ENCODE measurements around the gene PHF13. TPM values are rescaled to one million over a fixed set of nuclear protein-coding genes. Genes with fewer than 3 reads are reported as not detected.

PHF13 gene
- total RNA-seq, 4 donors from 2014 or later, result 12.6 to 21.7 (median 17.0) TPM

- H3K4me1 ChIP-seq, result peaks cover 33% of the 10 kb centered on the region
- no peak for TF ChIP-seq EP300 (IDR thresholded peaks at IDR 0.05)
- WGBS, result 4% methylated on average over 24 of the region's 82 CpGs
- no peak for DNase-seq (ENCODE audit: low spot score in 2 of 2)
- H3K9me3 ChIP-seq, result no peaks in the 10 kb centered on the region
- H3K36me3 ChIP-seq, result peaks cover 20% of the 10 kb centered on the region
- H3K4me3 ChIP-seq, result peak overlapping the region; percentile 90
- peak overlapping the region; percentile 99 for H3K27ac ChIP-seq
- H3K27me3 ChIP-seq, result no peaks in the 10 kb centered on the region
Observed at GRCh38 chr1:6614929-6615785, 1.6 kb downstream of the PHF13 start.

DNA sequence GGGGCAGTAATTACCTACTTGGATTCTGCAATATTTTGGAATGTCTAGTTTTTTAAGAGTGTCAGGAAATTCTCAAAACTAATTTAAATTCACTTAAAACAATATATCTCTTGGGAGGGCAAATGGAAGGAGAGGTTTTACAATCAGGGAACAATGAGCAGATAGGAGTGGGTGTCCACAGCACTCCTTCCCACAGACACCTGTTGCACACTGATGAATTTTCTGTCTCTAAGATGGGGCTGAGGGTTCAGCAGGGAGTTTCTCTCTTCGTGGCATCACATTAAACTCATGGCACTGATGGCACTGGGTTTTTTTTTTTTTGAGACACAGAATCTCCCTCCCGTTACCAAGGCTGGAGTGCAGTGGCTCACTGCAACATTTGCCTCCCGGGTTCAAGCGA is 5.5 kb downstream of the PHF13 start:
- Histone ChIP-seq H3K4me3 (no peak overlapping the region), H3K36me3 (peaks cover 43% of the 10 kb centered on the region), H3K27ac (no peak overlapping the region), H3K9me3 (no peaks in the 10 kb centered on the region), H3K27me3 (no peaks in the 10 kb centered on the region), H3K4me1 (peaks cover 13% of the 10 kb centered on the region)
- DNase-seq (ENCODE audit: low spot score in 2 of 2), result no peak
- 94% methylated on average over 4 of the region's 4 CpGs for WGBS
- TF ChIP-seq, protein P1, sequence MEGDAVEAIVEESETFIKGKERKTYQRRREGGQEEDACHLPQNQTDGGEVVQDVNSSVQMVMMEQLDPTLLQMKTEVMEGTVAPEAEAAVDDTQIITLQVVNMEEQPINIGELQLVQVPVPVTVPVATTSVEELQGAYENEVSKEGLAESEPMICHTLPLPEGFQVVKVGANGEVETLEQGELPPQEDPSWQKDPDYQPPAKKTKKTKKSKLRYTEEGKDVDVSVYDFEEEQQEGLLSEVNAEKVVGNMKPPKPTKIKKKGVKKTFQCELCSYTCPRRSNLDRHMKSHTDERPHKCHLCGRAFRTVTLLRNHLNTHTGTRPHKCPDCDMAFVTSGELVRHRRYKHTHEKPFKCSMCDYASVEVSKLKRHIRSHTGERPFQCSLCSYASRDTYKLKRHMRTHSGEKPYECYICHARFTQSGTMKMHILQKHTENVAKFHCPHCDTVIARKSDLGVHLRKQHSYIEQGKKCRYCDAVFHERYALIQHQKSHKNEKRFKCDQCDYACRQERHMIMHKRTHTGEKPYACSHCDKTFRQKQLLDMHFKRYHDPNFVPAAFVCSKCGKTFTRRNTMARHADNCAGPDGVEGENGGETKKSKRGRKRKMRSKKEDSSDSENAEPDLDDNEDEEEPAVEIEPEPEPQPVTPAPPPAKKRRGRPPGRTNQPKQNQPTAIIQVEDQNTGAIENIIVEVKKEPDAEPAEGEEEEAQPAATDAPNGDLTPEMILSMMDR (IDR thresholded peaks at IDR 0.05), result no peak
- TF ChIP-seq EP300 (IDR thresholded peaks at IDR 0.05) (no peak), POLR2A (IDR thresholded peaks at IDR 0.05) (no peak), POLR2AphosphoS5 (IDR thresholded peaks at IDR 0.05) (no peak)

GRCh38 chr1:6621429-6622391 is 8.2 kb downstream of the PHF13 start:
- TF ChIP-seq, protein P1 (IDR thresholded peaks at IDR 0.05), result no peak
- TF ChIP-seq POLR2AphosphoS5 (IDR thresholded peaks at IDR 0.05), result no peak
- no peak for TF ChIP-seq POLR2A (IDR thresholded peaks at IDR 0.05)
- TF ChIP-seq EP300 (IDR thresholded peaks at IDR 0.05), result no peak
- peaks cover 43% of the 10 kb centered on the region for H3K36me3 ChIP-seq
- 88% methylated on average over 35 of the region's 41 CpGs for WGBS

GRCh38 chr1:6622396-6623152 is 9.0 kb downstream of the PHF13 start:
- no peak overlapping the region for H3K4me3 ChIP-seq
- no peaks in the 10 kb centered on the region for H3K27me3 ChIP-seq
- H3K27ac ChIP-seq, result no peak overlapping the region
- no peak for DNase-seq (ENCODE audit: low spot score in 2 of 2)
- no peak for TF ChIP-seq POLR2AphosphoS5 (IDR thresholded peaks at IDR 0.05)
- TF ChIP-seq, protein P1 (IDR thresholded peaks at IDR 0.05), result no peak
- no peak for TF ChIP-seq POLR2A (IDR thresholded peaks at IDR 0.05)
- no peak for TF ChIP-seq EP300 (IDR thresholded peaks at IDR 0.05)
- H3K36me3 ChIP-seq, result peaks cover 46% of the 10 kb centered on the region
- 78% methylated on average over 10 of the region's 10 CpGs for WGBS
- H3K9me3 ChIP-seq, result no peaks in the 10 kb centered on the region
- peaks cover 22% of the 10 kb centered on the region for H3K4me1 ChIP-seq

More at GRCh38 chr1:6621429-6622391, 8.2 kb downstream of the PHF13 start:
- Histone ChIP-seq H3K27me3 (no peaks in the 10 kb centered on the region), H3K27ac (no peak overlapping the region), H3K4me3 (no peak overlapping the region), H3K4me1 (peaks cover 20% of the 10 kb centered on the region), H3K9me3 (no peaks in the 10 kb centered on the region)
- no peak for DNase-seq (ENCODE audit: low spot score in 2 of 2)

GRCh38 chr1:6623269-6623965 is 9.9 kb downstream of the PHF13 start:
- Histone ChIP-seq H3K9me3 (no peaks in the 10 kb centered on the region), H3K27me3 (no peaks in the 10 kb centered on the region), H3K4me3 (no peak overlapping the region), H3K36me3 (peaks cover 50% of the 10 kb centered on the region), H3K27ac (no peak overlapping the region), H3K4me1 (peaks cover 22% of the 10 kb centered on the region)
- DNase-seq (ENCODE audit: low spot score in 2 of 2), result no peak
- 60% methylated on average over 14 of the region's 14 CpGs for WGBS
- TF ChIP-seq EP300 (IDR thresholded peaks at IDR 0.05) (no peak), POLR2AphosphoS5 (IDR thresholded peaks at IDR 0.05) (no peak), POLR2A (IDR thresholded peaks at IDR 0.05) (no peak)
- TF ChIP-seq, protein P1 (IDR thresholded peaks at IDR 0.05), result no peak
